GM12874 (cell line): Measurements from ENCODE around the gene HSD11B1L.

Experiments
- TF ChIP-seq, protein P1 (sequence below): IDR thresholded peaks from 2 replicates; pipeline ENCODE4 v1.5.1; 2011; ENCODE audit warnings: low read depth, mild to moderate bottlenecking, control low read depth, low read length, moderate library complexity; ENCODE audit not compliant: insufficient read depth

Gene HSD11B1L

DNA sequence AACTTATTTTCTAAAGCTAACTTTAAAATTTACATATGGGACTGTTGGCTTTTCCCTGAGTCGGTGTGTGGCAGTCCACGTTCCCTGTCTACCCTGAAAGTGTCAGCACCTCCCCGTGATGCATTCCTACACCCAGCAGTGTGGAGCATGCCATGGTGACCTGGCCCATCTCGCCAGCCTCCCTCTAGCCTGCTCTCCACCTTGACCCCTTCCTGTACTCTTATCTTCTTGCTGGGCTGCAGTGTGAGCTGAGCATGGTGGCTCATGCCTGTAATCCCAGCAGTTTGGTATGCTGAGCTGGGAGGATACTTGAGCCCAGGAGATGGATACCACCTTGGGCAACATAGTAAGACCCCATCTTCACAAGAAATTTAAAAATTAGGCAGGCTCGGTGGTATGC, 25.9 kb upstream of the HSD11B1L start:
- TF ChIP-seq, protein P1, sequence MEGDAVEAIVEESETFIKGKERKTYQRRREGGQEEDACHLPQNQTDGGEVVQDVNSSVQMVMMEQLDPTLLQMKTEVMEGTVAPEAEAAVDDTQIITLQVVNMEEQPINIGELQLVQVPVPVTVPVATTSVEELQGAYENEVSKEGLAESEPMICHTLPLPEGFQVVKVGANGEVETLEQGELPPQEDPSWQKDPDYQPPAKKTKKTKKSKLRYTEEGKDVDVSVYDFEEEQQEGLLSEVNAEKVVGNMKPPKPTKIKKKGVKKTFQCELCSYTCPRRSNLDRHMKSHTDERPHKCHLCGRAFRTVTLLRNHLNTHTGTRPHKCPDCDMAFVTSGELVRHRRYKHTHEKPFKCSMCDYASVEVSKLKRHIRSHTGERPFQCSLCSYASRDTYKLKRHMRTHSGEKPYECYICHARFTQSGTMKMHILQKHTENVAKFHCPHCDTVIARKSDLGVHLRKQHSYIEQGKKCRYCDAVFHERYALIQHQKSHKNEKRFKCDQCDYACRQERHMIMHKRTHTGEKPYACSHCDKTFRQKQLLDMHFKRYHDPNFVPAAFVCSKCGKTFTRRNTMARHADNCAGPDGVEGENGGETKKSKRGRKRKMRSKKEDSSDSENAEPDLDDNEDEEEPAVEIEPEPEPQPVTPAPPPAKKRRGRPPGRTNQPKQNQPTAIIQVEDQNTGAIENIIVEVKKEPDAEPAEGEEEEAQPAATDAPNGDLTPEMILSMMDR = no peak

DNA sequence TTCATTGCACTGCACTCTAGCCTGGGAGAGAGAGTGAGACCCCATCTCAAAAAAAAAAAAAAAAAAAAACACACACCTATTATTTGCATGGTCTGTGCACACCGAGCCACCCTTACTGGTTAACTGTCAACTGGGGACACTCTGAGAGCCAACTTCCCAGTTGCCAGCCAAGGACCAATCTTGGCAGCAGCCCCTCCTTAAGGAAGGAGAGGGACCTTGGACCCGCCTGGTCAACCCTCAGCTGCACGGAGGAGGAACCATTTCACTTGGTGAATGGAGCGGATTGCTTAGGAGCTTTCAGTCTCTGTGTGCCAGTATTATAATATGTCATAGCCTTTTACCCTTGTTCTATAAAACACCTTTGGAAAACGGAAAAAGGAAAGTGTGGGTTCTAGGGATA, 25.4 kb upstream of the HSD11B1L start:
- TF ChIP-seq, protein P1 = no peak

DNA sequence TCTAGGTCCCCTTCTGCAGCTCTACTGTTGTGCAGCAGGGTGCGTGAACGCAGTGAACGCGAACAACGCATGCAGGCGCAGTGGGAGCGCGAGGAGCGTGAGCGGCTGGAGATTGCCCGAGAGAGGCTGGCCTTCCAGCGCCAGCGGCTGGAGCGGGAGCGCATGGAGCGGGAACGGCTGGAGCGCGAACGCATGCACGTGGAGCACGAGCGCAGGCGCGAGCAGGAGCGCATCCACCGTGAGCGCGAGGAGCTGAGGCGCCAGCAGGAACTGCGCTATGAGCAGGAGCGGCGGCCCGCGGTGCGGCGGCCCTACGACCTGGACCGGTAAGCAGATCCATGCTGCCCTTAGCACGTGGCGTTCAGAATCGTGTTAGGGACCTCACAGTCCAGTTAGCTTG, 19.3 kb upstream of the HSD11B1L start:
- TF ChIP-seq, protein P1 = no peak

DNA sequence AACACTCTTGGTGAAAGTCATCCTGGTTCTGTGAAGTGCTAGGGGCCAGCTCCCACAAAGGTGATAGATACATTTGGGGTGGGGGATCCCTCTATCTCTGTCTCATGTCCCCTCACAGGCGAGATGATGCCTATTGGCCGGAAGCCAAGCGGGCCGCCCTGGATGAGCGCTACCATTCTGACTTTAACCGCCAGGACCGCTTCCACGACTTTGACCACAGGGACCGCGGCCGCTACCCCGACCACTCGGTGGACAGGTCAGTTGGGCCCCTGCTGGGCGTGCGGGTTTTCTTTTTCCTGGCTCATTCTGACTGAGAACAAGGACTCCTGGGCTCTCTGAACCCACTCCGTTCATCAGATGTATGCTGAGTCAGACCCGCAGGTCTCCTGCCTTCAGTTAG, 16.9 kb upstream of the HSD11B1L start:
- TF ChIP-seq, protein P1 = no peak

DNA sequence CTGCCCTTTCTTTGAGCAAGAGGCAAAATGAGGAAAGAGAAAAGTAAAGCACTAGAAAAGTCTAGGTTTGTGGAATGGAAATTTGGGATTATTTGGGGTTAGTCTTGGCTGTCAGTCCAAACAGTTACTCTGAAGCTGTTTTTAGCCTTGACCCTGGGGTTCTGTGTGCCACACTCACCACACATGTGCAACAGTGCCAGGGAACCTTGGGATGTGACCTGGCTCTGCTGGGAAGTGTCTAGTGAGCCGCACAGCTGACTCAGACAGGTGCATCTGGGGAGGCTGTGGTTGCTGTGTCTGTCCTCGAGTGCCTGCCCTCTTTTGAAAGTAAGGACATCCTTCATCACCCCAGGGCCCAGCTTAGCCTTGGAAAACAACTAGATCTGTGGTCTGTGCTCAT, 16.3 kb upstream of the HSD11B1L start:
- TF ChIP-seq, protein P1 = no peak

DNA sequence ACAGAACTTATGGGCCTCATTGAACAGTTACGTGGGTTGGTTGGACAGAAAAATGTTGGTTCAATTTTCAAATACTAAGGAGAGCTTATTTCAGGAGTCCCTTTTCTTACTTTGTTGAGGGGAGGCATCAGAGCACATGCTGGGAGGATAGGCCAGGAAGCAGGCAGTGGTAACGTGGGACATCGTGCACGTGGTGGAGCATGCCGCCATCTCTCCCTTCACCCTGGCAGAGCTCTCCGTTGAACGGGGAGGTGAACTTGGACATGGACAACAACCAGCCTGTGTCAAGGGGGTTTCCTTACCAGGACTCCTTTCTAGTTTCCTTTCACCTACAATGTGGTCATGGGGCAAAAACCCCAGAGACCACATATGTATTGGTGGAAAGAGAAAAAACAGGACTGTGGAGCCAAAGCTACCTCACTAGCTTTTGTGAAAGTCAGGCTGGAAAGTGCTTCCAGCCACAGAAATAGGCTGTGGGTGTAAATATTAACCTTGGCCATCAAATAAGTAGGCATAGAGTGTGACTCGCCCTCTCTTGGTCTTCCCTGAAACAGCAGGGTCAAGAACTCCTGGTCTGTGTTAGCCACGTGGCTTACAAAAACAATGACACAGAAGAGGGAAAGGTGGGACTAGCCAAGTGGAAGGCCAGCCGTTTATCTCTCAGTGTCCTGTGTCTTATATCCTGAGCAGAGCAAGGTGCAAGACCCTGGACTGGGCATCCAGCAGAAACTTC, 14.9 kb upstream of the HSD11B1L start:
- TF ChIP-seq, protein P1 = no peak

DNA sequence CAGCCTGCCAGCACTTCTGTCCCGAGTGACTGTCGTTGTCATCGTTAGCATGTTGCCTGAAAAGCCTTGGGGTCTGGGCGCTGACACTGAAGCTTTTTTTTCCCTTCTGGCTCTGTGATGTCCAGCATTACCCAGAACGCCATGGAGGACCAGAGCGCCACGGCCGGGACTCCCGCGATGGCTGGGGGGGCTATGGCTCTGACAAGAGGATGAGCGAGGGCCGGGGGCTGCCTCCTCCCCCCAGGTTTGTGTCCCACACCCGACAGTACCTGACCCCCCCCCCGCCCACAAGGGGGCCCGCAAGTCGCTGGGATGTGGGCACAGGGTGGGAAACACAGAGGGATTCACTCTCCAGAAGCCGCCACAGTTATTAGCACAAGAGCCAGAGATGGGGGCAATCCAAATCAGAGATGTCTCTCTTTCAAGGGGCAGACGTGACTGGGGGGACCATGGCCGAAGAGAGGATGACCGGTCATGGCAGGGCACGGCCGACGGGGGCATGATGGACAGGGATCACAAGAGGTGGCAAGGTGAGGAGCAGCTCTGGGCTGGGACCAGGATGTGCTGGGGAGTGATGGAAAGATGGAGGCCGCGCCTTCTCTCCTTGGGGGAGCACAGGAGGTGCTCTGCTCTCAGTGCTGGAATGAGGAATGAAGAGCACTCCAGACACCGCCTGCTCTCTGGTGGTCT, 13.8 kb upstream of the HSD11B1L start:
- TF ChIP-seq, protein P1 = no peak
